Ovary (tissue), 9 donors: ENCODE measurements around the gene SQSTM1. TPM values are rescaled to one million over a fixed set of nuclear protein-coding genes. Genes with fewer than 3 reads are reported as not detected.

Experiments
- DNase-seq, 5 donors: peaks; one replicate each; pipeline ENCODE4 v3.0.0-alpha.2; 2019 to 2020
- H3K27ac ChIP-seq, 2 donors: fragments of 200-600 bp; one replicate each; pipeline versions ENCODE4 v1.5.1 to v1.8.0; 2019 to 2022
- H3K27me3 ChIP-seq: fragments of 200-600 bp; one replicate; pipeline ENCODE4 v1.8.0; 2022
- H3K36me3 ChIP-seq: fragments of 200-600 bp; sonication (generic); one replicate; pipeline ENCODE4 v1.5.1; 2019
- H3K4me1 ChIP-seq: one replicate; pipeline ENCODE4 v1.8.1; 2013; ENCODE audit warnings: mild to moderate bottlenecking, moderate library complexity; ENCODE audit not compliant: insufficient read depth
- H3K4me3 ChIP-seq: fragments of 200-600 bp; sonication (generic); one replicate; pipeline ENCODE4 v1.5.1; 2017
- H3K9me3 ChIP-seq, 2 donors: fragments of 200-600 bp in 1 of 2; sonication (generic) in 1 of 2; one replicate each; pipeline versions ENCODE4 v1.5.1 to v1.8.1; 2013 to 2019; ENCODE audit warnings: mild to moderate bottlenecking in 1 of 2, moderate library complexity in 1 of 2
- EP300 ChIP-seq: sonication (generic); formaldehyde crosslinking; IDR thresholded peaks from one replicate; pipeline ENCODE4 v1.6.1; 2017; ENCODE audit warnings: antibody characterized with exemption
- POLR2A ChIP-seq: fragments of 450-650 bp; IDR thresholded peaks from one replicate; pipeline ENCODE4 v1.6.1; 2017; ENCODE audit warnings: antibody characterized with exemption, mild to moderate bottlenecking, moderate library complexity
- WGBS, 3 donors: extraction: QIAGEN DNeasy Blood & Tissue Kit in 1 of 3; methylation state at CpG; one replicate each; pipeline versions ENCODE4 v1.1.5 to v1.1.7; 2013 to 2017; 5-methylcytosine and 5-hydroxymethylcytosine counted together
- intact Hi-C, 4 donors: fragments of 100-400 bp; cut with DNase I; formaldehyde crosslinking; loops; one replicate each; pipeline versions ENCODE4 v1.11.0 to v1.15.1; 2022 to 2023
- polyA plus RNA-seq, 2 donors: library from polyadenylated mRNA; stranded (reverse); fragments of 200-250 nt in 1 of 2; fragments of 350-450 nt in 1 of 2; fragmentation: Illumina TruSeq in 1 of 2; extraction: RNeasy Lipid Tissue Mini Kit (QIAGEN cat#74804) in 1 of 2; gene quantifications; one replicate each; pipeline ENCODE4 v1.2.3, GENCODE V29; 2013 to 2014
- total RNA-seq, 7 donors: library from RNA; depleted of rRNA in 2 of 7; stranded (reverse); fragments of >200 nt in 2 of 7; fragmentation: NEBNext Ultra II Directional in 3 of 7; extraction: Animal tissue kit (Norgen Biotek cat#: 25700) in 3 of 7; gene quantifications; one replicate each; pipeline versions ENCODE4 v1.1.0 to v1.2.4, GENCODE V29; 2016 to 2023
- TF ChIP-seq, protein P1 (sequence below), 3 donors: fragments of 450-650 bp in 2 of 3; fragments of 200-600 bp in 1 of 3; IDR thresholded peaks; one replicate each; pipeline versions ENCODE4 v1.5.1 to v1.8.0; 2016 to 2022; ENCODE audit warnings: antibody characterized with exemption in 3 of 3, mild to moderate bottlenecking in 1 of 3
- donor health status: DM: no; HTN: no; CAD: no; lungs with moderate emphysema.
- donor health status: DM: no; HTN: no; CAD: no.
- donor health status: Bipolar disorder and iron deficiency.
- donor health status: DM: yes; HTN: yes; CAD: no.
- donor health status: DM: no; HTN: no; CAD: no.
- donor health status: DM: yes; HTN: yes; CAD: no.

The SQSTM1 gene
- total and polyA plus RNA-seq, 9 donors, result 125 to 457 (median 320) TPM

DNA sequence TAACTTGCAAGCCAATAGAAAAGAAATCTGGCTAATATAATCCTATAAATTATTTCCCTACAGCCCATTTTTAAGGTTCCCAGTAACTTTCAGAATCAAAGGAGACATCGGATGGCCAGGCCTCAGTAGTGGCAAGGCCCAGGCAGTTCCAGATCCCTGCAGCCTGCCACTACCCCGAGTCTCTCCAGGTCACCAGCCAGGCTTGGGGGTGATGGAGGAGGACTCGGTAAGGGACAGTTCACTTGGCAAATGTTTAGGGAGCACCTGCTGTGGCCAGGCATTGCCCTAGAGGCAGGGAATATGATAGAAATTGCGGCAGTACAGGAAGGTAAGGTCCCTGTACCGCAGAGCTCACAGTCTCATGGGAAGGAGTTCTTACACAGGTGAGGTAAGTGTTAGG, 42.1 kb upstream of the SQSTM1 start:
- intact Hi-C loops, result no loop called here
- 88 to 92% (median 88%) methylated on average over 5 of the region's 5 CpGs for WGBS, 3 donors

DNA sequence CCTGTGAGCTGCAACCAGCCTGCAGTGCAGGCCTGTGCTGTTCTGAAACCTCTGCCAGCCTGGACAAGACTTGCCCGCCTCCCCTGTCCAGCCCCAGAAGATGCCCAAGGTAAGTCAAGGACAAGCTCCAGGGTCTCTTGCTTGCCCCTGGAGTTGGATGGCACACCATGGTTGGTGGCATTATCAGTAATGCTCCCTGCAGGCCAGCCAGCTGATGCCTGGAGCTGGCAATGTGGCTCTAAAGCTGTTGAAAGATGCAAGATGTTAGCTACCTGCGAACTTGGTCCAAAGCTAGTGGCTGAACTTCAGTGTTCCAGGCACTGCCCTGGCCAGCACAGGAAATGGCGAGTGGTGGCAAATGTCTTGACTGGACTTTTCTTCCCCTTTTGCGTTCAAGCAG, 40.9 kb upstream of the SQSTM1 start:
- TF ChIP-seq EP300 (no peak), POLR2A (no peak)
- TF ChIP-seq, protein P1, sequence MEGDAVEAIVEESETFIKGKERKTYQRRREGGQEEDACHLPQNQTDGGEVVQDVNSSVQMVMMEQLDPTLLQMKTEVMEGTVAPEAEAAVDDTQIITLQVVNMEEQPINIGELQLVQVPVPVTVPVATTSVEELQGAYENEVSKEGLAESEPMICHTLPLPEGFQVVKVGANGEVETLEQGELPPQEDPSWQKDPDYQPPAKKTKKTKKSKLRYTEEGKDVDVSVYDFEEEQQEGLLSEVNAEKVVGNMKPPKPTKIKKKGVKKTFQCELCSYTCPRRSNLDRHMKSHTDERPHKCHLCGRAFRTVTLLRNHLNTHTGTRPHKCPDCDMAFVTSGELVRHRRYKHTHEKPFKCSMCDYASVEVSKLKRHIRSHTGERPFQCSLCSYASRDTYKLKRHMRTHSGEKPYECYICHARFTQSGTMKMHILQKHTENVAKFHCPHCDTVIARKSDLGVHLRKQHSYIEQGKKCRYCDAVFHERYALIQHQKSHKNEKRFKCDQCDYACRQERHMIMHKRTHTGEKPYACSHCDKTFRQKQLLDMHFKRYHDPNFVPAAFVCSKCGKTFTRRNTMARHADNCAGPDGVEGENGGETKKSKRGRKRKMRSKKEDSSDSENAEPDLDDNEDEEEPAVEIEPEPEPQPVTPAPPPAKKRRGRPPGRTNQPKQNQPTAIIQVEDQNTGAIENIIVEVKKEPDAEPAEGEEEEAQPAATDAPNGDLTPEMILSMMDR (IDR thresholded peaks at IDR 0.05), result no peak
- no peaks in the 10 kb centered on the region for H3K9me3 ChIP-seq
- H3K36me3 ChIP-seq, result no peaks in the 10 kb centered on the region
- no peaks in the 10 kb centered on the region for H3K27me3 ChIP-seq
- DNase-seq, result no peak
- H3K27ac ChIP-seq, result no peak overlapping the region
- H3K4me1 ChIP-seq, result no peaks in the 10 kb centered on the region
- 93 to 98% (median 97%) methylated on average over 4 of the region's 4 CpGs for WGBS, 3 donors
- intact Hi-C loops, result no loop called here
- H3K4me3 ChIP-seq, result no peak overlapping the region

More for the DNA sequence above, 42.1 kb upstream of the SQSTM1 start:
- no peaks in the 10 kb centered on the region for H3K9me3 ChIP-seq
- H3K27ac ChIP-seq, result no peak overlapping the region
- TF ChIP-seq POLR2A (no peak), EP300 (no peak)
- TF ChIP-seq, protein P1 (IDR thresholded peaks at IDR 0.05), result no peak
- DNase-seq, result no peak
- no peaks in the 10 kb centered on the region for H3K27me3 ChIP-seq
- no peak overlapping the region for H3K4me3 ChIP-seq
- H3K36me3 ChIP-seq, result no peaks in the 10 kb centered on the region
- H3K4me1 ChIP-seq, result no peaks in the 10 kb centered on the region

DNA sequence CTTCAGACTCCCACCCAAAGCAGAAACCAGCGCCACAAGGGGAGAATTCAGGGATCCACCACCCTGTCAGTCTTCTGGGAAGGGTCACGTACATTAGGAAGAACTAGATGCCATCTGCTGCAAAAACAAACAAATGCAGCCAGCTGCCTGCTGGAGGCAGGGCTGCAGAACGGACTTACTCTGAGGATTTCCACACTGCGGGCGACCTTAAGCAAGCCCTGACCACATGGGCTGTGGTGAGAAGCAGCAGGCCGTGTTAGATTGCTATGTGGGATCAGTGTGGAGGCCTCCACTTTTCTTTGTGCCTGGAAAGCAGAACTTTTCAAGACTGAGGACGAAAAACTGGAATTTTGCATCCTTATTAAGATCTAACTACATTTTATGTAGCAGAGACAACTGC, 40.3 kb upstream of the SQSTM1 start:
- H3K36me3 ChIP-seq, result no peaks in the 10 kb centered on the region
- no peaks in the 10 kb centered on the region for H3K9me3 ChIP-seq
- H3K27me3 ChIP-seq, result no peaks in the 10 kb centered on the region
- H3K27ac ChIP-seq, result no peak overlapping the region
- TF ChIP-seq POLR2A, result no peak
- TF ChIP-seq, protein P1 (IDR thresholded peaks at IDR 0.05), result no peak
- TF ChIP-seq EP300, result no peak
- intact Hi-C loops, result no loop called here
- no peak overlapping the region for H3K4me3 ChIP-seq
- no peaks in the 10 kb centered on the region for H3K4me1 ChIP-seq
- WGBS, 3 donors, result 75 to 82% (median 79%) methylated on average over 7 of the region's 7 CpGs
- DNase-seq, result no peak

DNA sequence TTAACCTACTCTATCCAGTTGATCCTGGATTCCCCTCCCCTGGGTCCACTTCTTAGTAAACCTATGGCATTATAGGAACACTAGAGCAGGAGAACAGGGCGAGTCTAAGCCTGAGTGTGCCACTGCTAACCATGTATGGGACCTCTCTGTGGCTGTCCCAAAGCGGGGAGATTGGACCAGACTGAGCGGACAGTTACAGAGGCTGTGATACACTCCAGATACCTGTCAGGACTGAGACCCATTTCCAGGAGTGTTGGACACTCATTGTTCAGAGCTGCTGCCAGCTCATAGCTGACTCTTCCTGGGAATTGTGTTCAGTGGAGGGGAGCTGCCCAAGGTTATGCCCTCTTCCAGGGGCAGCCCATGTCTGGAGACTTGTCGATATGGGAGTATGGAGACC, 38.9 kb upstream of the SQSTM1 start:
- H3K27me3 ChIP-seq, result no peaks in the 10 kb centered on the region
- 92 to 98% (median 97%) methylated on average over 4 of the region's 4 CpGs for WGBS, 3 donors
- no peak overlapping the region for H3K27ac ChIP-seq
- TF ChIP-seq, protein P1 (IDR thresholded peaks at IDR 0.05), result no peak
- TF ChIP-seq POLR2A (no peak), EP300 (no peak)
- no peak overlapping the region for H3K4me3 ChIP-seq
- no peaks in the 10 kb centered on the region for H3K36me3 ChIP-seq
- no peaks in the 10 kb centered on the region for H3K4me1 ChIP-seq
- intact Hi-C loops, result no loop called here
- DNase-seq, result no peak
- no peaks in the 10 kb centered on the region for H3K9me3 ChIP-seq

DNA sequence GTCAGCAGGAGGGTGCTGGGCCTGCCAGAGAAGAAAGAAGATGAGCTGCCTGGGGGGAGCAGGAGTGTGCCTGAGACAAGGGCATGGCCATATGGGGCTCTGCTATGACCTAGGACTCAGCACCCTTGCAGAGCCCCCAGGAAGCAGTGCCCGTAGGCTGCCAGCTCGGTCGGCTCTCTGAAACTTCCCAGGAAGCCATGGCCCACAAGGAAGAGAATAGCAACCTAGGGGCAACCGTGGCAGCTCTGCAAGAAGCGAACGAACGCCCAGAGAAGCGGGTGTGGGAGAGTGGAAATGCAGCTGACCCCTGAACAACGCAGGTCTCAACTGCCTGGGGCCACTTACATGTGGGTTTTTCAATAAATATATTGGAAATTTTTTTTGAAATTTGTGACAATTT, 37.6 kb upstream of the SQSTM1 start:
- Histone ChIP-seq H3K4me1 (no peaks in the 10 kb centered on the region), H3K27ac (no peak overlapping the region), H3K27me3 (no peaks in the 10 kb centered on the region), H3K9me3 (no peaks in the 10 kb centered on the region), H3K4me3 (no peak overlapping the region), H3K36me3 (no peaks in the 10 kb centered on the region)
- intact Hi-C loops, result no loop called here
- WGBS, 3 donors, result 92 to 96% (median 92%) methylated on average over 9 of the region's 9 CpGs
- TF ChIP-seq POLR2A (no peak), EP300 (no peak)
- TF ChIP-seq, protein P1 (IDR thresholded peaks at IDR 0.05), result no peak
- no peak for DNase-seq
